ENCODE data around the gene NT5C1B.
A peak's percentile ranks its signal among the peaks of the same experiment; 100 is the strongest.

Gene NT5C1B

DNA sequence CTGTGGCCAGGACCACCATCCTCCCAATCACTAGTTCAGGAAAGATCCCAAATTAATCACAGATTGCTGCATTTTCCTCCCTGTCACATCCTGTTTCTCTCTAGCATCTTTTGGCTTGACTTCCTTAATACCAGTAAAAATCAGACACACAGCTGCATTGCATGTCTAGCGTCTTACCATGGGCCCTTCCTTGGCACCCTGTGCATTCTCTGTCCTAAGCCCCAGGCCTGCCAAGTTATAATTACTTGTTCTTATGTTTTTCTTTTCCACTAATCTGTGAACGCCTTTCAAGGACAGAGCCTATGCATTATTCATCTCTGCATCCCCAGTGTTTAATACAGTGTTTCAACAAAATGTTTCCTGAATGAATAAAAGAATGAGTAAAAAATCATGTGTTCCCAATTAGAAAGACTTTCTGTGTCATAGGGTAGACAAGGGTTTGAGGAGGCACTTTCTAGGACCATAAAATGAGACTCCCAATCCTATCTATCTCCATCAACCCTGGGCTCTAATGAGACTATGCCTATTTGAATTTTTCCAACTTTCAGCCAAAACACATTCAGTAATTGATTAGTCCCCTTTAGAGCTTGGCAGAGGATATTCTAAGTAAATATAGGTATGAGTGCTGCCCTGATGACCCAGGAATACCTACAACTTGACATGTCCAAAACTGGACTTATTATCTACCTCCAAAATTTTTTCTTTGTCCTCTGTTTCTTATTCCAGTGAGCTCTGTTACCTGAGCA, 10.3 kb upstream of the NT5C1B start:
- DNase-seq = peak; percentile 47

DNA sequence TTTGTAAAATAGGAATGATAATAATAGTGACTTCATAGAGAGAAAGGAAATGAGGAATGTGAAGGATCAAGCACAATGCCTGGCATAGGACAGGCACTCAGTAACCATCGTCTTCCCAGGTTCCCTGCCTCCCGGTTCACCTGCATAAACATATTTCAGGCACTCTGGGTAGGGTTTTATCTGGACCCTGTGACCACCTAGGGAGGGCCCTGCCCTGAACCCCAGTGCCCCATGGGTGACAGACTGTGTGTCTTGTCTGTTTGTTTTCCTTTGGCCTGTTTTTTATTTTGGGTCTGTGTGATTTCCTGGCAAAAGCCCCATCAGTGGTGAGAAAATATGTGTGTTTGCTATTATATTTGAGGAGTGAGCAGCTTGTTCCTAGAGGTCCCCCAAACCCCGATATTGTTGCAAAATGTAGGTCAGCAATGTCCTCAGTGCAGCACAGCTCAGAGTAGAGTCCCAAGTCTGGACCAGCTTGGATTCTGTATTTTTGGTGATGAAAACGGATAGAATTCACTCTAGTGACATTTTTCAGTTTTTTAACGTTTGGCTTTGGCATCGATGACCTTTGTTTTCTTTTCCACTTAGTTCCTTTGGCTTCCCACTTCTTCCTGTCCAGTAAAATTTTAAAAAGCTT, 9.6 kb upstream of the NT5C1B start:
- no peak for DNase-seq

DNA sequence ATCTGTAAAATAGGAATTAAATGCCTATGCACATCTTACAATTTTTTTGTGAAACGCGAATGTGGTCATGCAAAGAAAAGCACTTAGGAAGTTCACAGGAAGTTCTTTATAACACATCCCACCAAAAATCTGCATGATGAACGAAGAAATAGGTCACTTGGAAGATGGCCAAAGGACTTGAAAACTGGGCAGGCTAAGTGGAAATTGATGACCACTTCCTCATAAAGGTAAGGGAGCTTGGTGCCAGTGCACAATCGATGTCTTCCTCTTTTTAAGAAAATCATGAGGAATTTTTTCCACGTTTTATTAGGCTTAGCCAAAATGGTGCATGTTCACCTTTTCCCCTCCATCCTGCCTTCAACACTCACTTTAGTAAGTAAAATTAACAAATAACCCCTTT, 8.2 kb upstream of the NT5C1B start:
- DNase-seq = no peak

DNA sequence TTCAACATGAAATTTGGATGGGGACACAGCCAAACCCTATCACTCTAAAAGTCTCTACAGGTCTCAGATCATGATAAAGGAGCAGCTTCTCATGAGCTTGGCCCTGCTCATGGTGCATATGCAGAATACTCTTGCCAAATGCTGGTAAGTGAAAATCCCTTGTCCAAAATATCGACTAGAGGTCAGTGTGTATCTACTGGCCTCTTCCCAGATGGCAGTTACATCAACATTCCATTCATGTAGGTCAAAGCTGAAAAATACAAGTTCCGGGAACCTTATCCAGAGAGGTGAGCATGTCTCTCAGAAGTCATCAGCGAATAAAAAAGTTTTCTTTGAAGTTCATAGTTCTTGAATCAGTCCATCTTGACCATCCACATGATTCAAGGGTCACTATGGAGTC, 7.6 kb upstream of the NT5C1B start:
- DNase-seq = no peak

DNA sequence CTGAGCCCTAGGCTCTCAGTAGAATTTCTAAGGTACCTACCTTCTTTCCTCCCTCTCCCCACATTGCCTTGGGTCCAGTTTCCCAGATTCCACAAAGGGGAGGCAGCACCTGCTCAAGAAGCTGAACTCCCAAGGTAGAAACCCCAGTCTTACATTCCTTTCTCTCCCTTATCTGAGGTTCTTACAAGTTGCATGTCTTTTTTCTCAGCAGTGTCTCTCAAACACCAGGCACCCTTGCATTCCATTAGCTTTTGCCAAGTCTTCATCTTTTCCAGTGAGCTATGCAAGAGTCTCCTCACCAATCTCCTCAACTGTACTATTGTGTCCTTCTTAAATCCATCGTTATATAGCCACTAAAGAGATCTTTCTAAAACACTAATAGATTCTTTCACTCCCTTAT, 4.1 kb upstream of the NT5C1B start:
- no peak for DNase-seq

DNA sequence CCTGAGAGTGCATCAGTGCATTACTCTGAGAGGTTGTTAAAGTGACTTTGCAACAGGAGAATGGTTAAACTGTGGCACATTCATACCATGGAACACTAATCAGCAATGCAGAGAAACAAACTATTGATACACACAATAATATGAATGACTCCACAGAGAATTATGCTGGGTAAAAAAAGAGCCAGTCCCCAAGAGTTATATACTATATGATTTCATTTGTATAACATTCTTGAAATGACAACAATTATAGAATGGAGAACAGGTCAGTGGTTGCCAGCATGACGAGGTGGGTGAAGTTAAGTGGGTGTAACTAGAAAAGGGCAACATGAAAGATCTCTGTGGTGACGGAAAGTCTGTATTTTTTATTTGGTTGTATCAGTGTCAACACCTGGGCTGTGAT, 3.0 kb upstream of the NT5C1B start:
- peak; percentile 13 for DNase-seq

DNA sequence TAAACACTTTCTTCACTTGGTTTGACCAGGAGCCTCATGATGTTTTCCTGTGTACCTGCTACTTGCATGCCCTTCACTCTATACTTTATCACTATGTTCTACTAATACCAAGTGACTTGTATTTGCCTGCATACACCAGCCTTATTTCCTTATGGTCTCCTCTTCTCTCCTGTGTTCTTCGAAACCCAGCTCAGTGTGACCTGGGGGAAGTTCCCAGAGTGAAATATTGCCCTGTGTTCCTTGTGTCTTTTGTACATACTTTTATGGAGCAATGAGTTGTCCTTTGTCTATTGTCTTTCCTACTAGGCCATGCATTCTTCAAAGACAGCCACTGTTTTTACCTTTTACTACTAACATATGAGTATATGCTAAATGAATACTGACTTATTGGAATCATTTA, 567 bp downstream of the NT5C1B start:
- DNase-seq = no peak

DNA sequence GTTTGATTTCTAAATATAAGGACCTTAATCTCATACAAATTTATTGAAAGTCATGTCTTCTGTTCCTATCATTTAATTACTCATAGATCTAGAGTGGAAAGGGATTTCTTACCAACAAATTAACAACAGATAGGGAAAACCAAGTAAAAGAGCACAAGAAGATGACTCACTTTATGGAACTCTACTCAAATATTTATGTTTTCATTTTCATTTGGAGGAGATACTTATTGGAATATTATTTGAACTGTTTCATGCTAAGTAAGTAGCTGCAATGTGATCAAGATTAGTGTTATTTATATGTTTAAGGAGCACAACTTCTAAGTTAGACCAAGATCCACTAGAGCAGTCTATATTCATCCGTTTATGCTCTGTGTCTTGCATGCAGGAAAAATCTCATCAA, 1.3 kb downstream of the NT5C1B start:
- no peak for DNase-seq

DNA sequence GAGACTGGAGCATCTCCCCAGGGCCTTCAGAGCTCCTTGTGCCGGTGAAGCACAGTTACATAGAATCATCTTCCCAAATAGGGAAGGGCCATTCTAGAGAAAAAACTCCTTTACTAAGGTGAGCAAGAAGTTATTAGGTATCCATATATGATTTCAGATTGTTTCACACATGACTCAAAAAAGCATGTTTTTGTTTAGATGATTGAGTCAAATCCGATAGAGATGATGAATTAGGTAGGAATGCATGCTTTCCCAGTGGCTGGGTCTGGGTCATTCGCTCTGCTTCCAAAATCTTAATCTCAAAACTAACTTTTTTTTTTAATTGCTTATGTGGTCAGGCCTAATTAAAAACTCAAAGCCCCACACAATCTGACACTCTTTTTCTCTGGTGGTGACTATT, 3.8 kb downstream of the NT5C1B start:
- peak; percentile 55 for DNase-seq

DNA sequence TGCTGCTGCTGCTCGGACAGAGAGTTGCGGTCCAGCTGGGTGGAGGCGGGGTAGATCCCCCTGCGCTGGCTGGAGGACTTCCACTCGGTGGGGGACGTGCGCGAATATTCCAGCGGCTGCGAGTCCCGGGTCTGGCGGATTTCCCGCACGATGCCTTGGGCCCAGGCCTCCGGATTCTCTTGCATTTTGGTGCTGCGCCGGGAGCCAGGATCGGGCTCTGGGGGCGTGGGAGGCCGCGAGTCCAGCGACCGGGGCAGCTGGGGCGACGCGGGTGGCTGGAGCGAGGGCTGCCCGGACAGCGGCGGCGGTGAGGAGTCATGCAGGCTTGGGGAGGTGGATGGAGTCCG, 4.8 kb downstream of the NT5C1B start:
- DNase-seq = no peak

DNA sequence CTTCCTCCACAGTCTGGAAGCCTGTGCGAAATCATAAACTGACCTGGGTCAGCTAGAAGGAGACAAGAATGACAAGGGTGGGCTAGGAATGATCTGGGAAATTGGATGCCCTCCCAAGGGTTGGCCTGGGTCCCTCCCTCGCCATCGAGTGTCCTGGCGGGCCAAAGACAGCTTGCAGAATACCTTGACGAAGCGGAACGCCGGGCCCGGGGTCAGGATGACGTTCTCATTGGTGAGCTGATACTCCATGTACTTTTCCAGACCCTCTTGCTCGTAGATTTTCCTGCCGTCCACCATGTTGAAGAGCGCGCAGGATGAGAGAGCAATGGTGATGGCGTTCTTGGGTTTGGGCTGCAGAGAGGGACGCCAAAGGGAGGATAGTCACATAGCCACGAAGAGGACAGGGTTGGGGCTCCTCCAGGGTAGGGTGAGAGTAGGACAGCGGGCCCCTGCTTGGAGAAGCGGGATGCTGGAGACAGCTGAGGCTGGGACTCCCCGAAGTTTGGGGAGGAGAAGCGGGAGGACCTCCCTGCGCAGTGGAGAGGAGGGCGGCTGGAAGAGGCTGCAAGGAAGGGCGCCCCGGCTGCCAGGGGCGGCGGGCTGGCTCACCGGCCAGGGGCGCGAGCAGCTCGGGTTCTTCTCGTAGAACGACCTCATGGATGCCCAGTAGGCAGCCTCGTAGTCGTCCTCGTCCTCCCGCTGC, 5.3 kb downstream of the NT5C1B start:
- no peak for DNase-seq

DNA sequence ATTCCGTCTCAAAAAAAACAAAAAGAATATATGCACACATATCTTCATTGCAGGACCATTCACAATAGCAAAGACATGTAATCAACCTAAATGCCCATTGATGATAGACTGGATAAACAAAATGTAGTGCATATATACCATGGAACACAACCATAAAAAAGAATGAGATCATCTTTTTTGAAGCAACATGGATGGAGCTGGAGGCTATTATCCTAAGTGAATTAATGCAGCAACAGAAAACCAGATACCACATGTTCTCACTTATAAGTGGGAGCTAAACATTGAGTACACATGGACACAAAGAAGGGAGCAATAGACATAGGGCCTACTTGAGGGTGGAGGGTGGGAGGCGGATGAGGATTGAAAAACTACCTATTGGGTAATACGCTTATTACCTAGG, 8.8 kb downstream of the NT5C1B start:
- DNase-seq = no peak

DNA sequence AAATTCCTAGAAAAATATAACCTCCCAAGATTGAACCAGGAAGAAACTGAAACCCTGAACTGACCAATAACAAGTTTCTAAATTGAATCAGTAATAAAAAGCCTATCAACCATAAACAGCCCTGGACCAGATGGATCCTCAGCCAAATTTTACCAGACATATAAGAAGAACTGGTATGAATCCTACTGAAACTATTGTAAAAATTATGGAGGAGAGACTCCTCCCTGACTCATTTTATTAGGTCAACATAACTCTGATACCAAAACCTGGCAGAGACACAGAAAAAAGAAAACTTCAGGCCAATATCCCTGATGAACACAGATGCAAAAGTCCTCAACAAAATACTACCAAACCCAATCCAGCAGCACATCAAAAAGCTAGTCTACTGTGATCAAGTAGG, 11.3 kb downstream of the NT5C1B start:
- peak; percentile 11 for DNase-seq

DNA sequence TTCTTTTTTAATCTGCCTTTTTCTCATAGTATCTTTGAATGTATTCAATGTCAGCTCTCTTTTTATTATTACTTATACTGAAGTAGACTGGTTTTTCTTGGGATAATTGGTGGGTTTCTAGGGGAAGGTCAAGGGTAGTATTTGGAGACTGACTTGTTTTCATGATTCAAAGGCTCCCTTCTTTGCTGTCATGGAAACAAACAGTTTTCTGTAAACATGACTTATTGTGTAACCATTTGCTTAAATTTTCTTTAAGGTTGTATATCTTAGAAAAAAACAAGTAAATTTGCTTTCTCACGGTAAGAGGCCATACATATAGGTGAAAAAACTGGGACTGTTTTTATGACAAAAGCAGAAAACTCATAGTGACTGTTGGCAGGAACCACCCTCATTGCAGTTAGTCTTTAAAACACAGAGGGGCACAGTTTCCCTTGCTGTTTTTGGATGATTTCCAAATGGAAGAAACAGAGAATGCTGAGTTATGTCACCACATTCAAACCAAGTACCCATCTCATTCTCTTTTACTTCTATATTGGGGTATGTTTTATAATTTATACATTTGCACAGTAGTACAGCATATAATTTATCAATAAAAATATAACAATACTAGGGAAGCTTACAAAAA, 23.1 kb downstream of the NT5C1B start:
- DNase-seq = no peak

DNA sequence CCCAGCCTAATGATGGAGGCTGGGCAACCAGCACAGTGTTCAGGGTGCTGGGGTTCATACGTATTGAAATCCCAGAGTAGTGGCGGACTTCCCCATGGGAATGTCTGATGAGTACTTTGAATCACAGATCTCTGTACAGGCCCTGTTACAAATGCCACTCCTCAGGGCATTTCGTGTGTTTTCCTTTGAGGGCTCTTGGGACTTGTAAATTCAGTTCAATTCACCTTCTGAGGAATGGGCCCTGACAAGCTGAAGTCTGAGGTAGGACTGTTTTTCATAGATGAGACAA, 28.6 kb downstream of the NT5C1B start:
- DNase-seq = no peak

DNA sequence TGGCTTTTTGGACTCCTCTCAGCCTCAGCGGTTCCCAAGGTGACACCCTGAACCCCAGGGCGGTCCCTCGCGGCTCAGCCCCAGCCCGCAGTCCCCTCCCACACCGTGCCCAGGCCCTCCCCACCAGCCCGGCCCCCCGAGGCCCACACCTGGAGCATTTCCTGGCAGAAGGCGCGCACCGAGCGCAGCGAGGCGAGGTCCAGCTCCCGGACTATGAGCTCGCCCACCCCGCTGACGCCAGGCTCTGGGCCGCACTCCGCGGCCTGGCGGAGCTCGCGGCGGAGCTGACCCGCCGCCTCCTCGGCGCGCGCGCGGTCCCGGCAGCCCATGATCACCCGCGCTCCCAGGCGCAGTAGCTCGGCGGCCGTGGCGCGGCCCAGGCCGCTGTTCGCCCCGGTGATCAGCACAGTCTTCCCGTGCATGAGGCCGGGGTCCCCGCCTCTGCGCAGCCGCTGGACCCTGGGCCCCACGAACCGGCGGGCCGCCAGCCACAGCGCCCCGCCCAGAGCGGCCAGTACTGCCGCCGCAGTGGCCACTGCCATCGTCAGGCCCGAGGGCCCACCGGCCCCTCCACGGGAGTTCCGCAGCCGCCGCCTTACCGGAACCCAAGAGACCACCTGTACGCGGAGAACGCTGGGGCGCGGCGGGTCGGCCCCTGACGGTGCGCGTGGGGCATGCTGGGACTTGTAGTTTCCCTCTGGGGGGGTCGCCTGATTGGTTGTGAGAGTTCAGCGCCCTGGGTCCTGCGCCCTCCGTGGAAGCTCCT, 29.2 kb downstream of the NT5C1B start, which contains the start of gene RDH14:
RDH14 (minus strand) TSS at position 623 of the 766 bp plus-strand sequence; CDS start at position 542, 81 bp downstream.
- peak; percentile 91 for DNase-seq

DNA sequence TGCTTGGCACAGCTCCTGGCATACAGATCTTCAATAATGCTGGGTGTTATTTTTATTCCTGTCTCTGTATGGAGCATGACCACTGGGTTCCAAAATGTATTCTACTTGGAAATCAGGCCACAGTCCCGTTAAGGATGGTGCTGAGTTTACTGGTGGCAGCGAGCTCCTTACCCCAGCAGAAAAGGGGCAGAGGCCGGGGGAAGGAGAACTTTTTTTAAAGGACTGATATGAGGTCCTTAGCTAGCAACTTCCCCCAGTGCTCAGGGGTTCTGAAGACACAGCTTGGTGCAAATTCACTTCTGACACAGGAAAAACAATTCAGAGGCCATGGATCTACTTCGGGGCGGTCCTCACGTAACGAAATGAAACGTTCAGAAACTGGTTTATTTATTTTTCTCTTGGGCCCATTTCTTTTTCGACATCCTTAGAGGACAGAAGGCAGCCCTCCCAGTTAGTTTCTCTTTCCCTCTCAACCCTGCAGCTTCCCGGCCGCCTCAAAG, 29.8 kb downstream of the NT5C1B start:
- no peak for DNase-seq

DNA sequence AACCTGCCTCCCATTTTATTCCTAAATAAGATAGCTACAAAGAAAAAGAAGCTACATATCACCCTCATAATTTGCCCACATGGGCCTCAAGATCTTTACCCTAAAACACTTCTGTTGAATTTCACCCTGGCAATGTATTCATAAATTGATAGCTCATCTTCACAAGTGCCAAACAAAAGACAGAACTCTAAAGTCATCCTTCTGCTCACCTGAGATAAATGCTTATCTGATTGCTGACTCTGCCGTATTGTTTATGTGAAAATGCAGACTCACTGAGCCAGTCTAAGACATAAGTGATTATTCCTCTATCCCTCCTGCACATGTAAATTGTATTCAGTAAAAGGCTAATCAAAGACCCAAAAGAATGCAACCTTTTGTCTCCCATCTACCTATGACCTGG, 30.9 kb downstream of the NT5C1B start:
- no peak for DNase-seq

DNA sequence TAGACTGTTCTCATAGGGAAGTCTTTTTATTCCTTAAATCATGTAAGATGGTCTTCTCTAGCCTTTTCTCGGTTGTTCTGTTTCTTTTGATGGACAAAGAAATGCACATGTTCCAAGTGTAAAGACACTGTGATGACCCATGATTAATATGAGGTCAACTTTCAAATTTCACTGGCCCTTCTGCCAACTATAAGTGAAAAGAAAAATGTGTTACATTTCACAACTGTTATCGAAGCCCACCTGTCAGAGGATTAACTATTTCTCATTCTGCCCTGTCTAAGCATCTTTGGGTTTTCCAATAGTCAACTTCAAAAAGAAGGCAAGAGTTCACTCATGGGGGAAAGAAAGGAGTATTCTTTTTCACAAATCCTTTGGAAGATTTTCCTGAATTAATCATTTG, 32.2 kb downstream of the NT5C1B start:
- DNase-seq = no peak

DNA sequence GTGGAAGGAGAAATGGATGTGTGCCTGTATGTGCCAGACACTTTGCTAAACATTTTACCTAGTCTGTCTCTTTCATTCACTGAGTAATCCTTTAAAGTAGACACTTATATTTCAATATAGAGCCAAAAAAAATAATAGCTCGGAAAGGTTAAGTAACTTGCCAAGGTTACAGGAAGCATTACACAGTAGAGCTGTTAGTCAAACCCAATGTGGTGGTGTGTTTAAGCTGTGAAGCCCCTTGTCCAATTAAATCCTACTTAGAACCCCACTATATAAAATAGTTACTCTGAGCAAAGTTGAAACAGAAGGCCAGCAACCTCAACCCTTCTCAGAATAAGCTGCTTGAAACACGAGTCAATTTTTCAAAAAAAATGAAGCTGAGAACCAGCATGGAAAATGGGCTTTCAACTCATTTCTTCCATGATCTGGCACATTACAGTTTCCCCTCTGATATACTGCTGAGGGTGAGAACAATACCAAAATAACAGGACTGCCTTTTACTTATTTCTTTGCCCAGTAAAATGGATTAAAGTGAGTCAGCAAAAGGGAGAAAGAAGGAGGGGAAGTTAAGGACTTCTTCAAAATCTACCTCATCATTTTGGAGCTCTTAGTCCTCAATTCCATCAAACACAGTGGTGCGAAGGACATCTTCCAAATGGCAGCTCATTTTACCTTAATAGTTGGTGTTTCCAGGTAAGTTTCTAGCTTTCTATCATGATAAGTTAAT, 36.9 kb downstream of the NT5C1B start:
- DNase-seq = no peak

DNA sequence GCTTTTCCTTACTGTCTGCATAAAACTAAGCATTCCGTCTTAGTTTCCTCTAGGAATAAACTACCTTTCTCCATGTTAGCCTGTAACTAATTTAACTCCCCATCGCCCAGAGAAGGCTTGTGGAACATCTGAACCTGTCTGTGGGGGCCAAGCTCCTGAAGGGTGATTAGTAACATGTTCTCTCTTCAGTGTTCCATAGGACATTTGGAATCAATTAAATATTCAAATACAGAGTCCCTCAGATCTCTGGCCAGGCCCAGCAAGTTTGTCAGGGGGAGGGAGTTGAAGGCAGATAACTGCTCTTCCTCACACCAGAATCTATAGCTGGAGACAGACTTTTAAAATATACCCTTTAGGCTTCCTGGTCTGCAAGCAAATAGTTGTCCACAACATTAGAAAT, 37.7 kb downstream of the NT5C1B start:
- no peak for DNase-seq

DNA sequence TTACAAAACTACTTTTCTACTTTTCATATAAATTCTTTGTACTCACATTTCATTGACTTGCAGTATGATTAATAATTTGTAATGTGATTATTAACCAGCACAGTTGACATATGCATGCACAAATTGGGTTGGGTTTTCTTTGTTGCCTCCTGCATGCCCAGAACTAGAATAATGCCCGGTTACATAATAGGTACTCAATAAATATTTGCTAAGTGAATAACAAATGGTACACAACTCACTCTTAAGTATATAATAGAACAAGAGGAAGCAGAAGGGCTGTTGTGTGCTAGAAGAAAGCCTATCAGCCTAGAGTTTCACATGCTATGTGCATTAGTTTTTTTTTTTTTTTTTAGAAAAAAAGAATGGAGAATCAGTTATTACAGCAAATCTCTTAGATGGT, 38.2 kb downstream of the NT5C1B start:
- DNase-seq = no peak

Data from EL (cell line).